ENCODE data around the gene DDIT4.

DDIT4 gene

GRCh38 chr10:72233621-72234020 is 40.1 kb upstream of the DDIT4 start:
- DNase-seq (ENCODE audit: low spot score) = no peak
- in situ Hi-C loops (cut with MboI; ENCODE audit: low sequenced_read_pairs, unreplicated experiment) = no loop called here
- TF ChIP-seq CTCF (IDR thresholded peaks at IDR 0.05; ENCODE audit: borderline replicate concordance, control extremely low read depth, extremely low read depth, insufficient read depth, missing control alignments) = no peak

GRCh38 chr10:72234560-72235095 is 39.1 kb upstream of the DDIT4 start:
- TF ChIP-seq CTCF (IDR thresholded peaks at IDR 0.05; ENCODE audit: borderline replicate concordance, control extremely low read depth, extremely low read depth, insufficient read depth, missing control alignments) = no peak
- in situ Hi-C loops (cut with MboI; ENCODE audit: low sequenced_read_pairs, unreplicated experiment) = no loop called here
- no peak for DNase-seq (ENCODE audit: low spot score)

- no peak for TF ChIP-seq CTCF (IDR thresholded peaks at IDR 0.05; ENCODE audit: borderline replicate concordance, control extremely low read depth, extremely low read depth, insufficient read depth, missing control alignments)
- in situ Hi-C loops (cut with MboI; ENCODE audit: low sequenced_read_pairs, unreplicated experiment) = no loop called here
- no peak for DNase-seq (ENCODE audit: low spot score)
These were observed 38.0 kb upstream of the DDIT4 start for GRCh38 chr10:72235544-72236279.

- DNase-seq (ENCODE audit: low spot score) = no peak
- no peak for TF ChIP-seq CTCF (IDR thresholded peaks at IDR 0.05; ENCODE audit: borderline replicate concordance, control extremely low read depth, extremely low read depth, insufficient read depth, missing control alignments)
- in situ Hi-C loops (cut with MboI; ENCODE audit: low sequenced_read_pairs, unreplicated experiment) = no loop called here
These were observed 35.1 kb upstream of the DDIT4 start for GRCh38 chr10:72238392-72239175.

GRCh38 chr10:72239409-72239808 is 34.3 kb upstream of the DDIT4 start:
- no peak for DNase-seq (ENCODE audit: low spot score)
- no peak for TF ChIP-seq CTCF (IDR thresholded peaks at IDR 0.05; ENCODE audit: borderline replicate concordance, control extremely low read depth, extremely low read depth, insufficient read depth, missing control alignments)
- in situ Hi-C loops (cut with MboI; ENCODE audit: low sequenced_read_pairs, unreplicated experiment) = no loop called here

GRCh38 chr10:72240371-72240770 is 33.4 kb upstream of the DDIT4 start:
- TF ChIP-seq CTCF (IDR thresholded peaks at IDR 0.05; ENCODE audit: borderline replicate concordance, control extremely low read depth, extremely low read depth, insufficient read depth, missing control alignments) = no peak
- in situ Hi-C loops (cut with MboI; ENCODE audit: low sequenced_read_pairs, unreplicated experiment) = no loop called here
- no peak for DNase-seq (ENCODE audit: low spot score)

All from GM13976 (cell line).